ENCODE data around the gene SHROOM3. TPM values are rescaled to one million over a fixed set of nuclear protein-coding genes. Genes with fewer than 3 reads are reported as not detected.

SHROOM3 gene
- total RNA-seq, 1 donor = 18.0 TPM

- peak; percentile 14 for DNase-seq (ENCODE audit: low read depth)
These were observed 220.8 kb downstream of the SHROOM3 start for GRCh38 chr4:76655566-76656479.

DNA sequence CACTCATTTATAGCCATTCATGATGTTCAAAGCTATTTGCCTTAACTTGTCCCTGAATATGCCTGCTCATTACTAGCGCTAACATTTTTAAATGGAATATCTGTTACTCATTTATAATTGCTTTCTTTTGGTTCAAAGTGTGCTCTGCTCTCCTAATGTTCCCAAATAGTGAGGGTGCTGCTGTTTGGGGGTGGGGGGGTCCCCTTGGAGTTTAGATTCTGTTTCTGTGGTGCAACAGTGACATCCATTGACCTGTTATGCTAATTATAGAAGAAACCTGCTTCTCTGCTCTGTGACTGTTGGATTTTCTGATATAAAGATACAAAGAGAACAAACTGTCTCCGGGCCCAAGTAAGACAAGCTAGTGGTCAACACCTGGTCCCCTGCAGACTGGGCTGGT, 222.4 kb downstream of the SHROOM3 start:
- H3K4me3 ChIP-seq (ENCODE audit: low read depth, low read length) = no peak overlapping the region
- no peak for DNase-seq (ENCODE audit: low read depth)
- no peak for TF ChIP-seq CTCF (IDR thresholded peaks at IDR 0.05; ENCODE audit: insufficient read depth, low read length)

More at GRCh38 chr4:76655566-76656479, 220.8 kb downstream of the SHROOM3 start:
- H3K4me3 ChIP-seq (ENCODE audit: low read depth, low read length) = no peak overlapping the region
- TF ChIP-seq CTCF (IDR thresholded peaks at IDR 0.05; ENCODE audit: insufficient read depth, low read length) = no peak

GRCh38 chr4:76658231-76659102, 223.4 kb downstream of the SHROOM3 start:
- peak; percentile 70 for DNase-seq (ENCODE audit: low read depth)
- no peak overlapping the region for H3K4me3 ChIP-seq (ENCODE audit: low read depth, low read length)
- TF ChIP-seq CTCF (IDR thresholded peaks at IDR 0.05; ENCODE audit: insufficient read depth, low read length) = no peak

GRCh38 chr4:76659103-76659490, 224.1 kb downstream of the SHROOM3 start:
- TF ChIP-seq CTCF (IDR thresholded peaks at IDR 0.05; ENCODE audit: insufficient read depth, low read length) = no peak
- DNase-seq (ENCODE audit: low read depth) = peak; percentile 9
- no peak overlapping the region for H3K4me3 ChIP-seq (ENCODE audit: low read depth, low read length)

GRCh38 chr4:76663824-76664223, 228.8 kb downstream of the SHROOM3 start:
- peak; percentile 10 for DNase-seq (ENCODE audit: low read depth)
- TF ChIP-seq CTCF (IDR thresholded peaks at IDR 0.05; ENCODE audit: insufficient read depth, low read length) = no peak

GRCh38 chr4:76665153-76665552, 230.1 kb downstream of the SHROOM3 start:
- TF ChIP-seq CTCF (IDR thresholded peaks at IDR 0.05; ENCODE audit: insufficient read depth, low read length) = no peak
- peak; percentile 69 for DNase-seq (ENCODE audit: low read depth)
- H3K4me3 ChIP-seq (ENCODE audit: low read depth, low read length) = no peak overlapping the region

More at GRCh38 chr4:76663824-76664223, 228.8 kb downstream of the SHROOM3 start:
- no peak overlapping the region for H3K4me3 ChIP-seq (ENCODE audit: low read depth, low read length)
